Measurements from ENCODE around the gene ASTN2.

DNA sequence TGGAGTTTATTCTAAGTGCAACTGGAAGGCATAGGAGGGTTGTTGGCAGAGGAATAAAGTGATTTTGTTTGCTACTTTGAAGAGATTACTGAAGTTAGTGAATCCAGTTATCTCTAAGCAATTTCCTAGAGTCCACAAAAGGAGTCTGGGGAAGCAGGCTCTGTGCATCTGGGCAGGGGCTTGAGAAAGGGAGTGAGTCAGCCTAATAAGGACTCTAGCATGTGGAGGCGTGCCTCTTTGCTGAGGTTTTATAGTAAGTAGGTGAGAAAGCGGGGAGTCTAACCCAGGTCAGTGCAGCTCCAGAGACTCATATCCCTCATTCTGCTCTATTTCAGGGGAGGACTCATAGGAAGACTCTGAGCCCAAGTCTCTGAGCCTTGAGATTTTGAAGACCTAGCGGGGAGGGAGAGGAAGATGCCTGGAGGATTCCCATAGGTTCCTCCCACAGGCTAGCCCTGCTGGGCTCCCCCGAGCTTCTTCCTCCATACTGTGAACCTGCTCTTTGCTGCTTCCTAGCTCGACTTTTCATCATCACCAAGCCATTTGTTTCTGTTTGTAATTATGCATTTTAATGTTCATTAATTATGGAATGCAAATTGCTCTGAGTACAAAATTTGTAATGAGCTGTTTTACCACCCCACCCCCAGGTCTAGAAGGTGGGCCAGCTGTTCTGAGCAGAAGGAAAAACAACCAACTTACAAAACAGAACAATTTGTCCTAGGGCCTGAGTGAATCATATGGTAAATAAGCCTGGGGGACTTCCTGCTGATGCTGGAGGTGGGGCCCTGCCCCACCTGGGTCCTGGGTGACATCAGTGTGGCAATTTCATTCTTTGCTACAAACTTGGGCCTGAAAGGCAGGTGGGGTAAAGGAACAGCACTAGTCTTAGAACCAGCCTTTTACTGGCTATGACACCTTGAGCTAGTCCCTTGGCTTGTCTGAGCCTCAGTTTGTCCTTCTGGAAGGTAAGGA lies 577.6 kb downstream of the ASTN2 start:
- TF ChIP-seq CTCF (IDR thresholded peaks at IDR 0.05) (no peak), EP300 (IDR thresholded peaks at IDR 0.05) (no peak), POLR2AphosphoS5 (IDR thresholded peaks at IDR 0.05) (no peak)

Measured in sigmoid colon (tissue), 4 donors.